Ascending aorta (tissue), 2 donors: ENCODE measurements around the gene CELF2. TPM values are rescaled to one million over a fixed set of nuclear protein-coding genes. Genes with fewer than 3 reads are reported as not detected.

Experiments used
- DNase-seq, 2 donors: peaks; one replicate each; pipeline ENCODE4 v3.0.0-alpha.2; 2019; ENCODE audit warnings: low spot score in 2 of 2
- H3K27ac ChIP-seq, 2 donors: fragments of 200-600 bp; sonication (generic); one replicate each; pipeline ENCODE4 v1.5.1; 2016 to 2017; ENCODE audit warnings: mild to moderate bottlenecking in 1 of 2
- H3K27me3 ChIP-seq: fragments of 200-600 bp; sonication (generic); one replicate; pipeline ENCODE4 v1.5.1; 2017
- H3K36me3 ChIP-seq, 2 donors: fragments of 200-600 bp; sonication (generic); one replicate each; pipeline ENCODE4 v1.5.1; 2016
- H3K4me1 ChIP-seq, 2 donors: fragments of 200-600 bp; sonication (generic); one replicate each; pipeline ENCODE4 v1.5.1; 2016 to 2017; ENCODE audit warnings: mild to moderate bottlenecking in 1 of 2
- H3K4me3 ChIP-seq, 2 donors: fragments of 200-600 bp; sonication (generic); one replicate each; pipeline ENCODE4 v1.5.1; 2016 to 2017; ENCODE audit warnings: mild to moderate bottlenecking in 1 of 2
- H3K9me3 ChIP-seq, 2 donors: fragments of 200-600 bp; sonication (generic); one replicate each; pipeline ENCODE4 v1.5.1; 2016
- CTCF ChIP-seq, 3 experiments: fragments of 200-600 bp in 2 of 3; fragments of 450-650 bp in 1 of 3; sonication (generic) in 2 of 3; IDR thresholded peaks; one replicate each; pipeline ENCODE4 v1.5.1; 2016 to 2019; ENCODE audit warnings: antibody characterized with exemption in 3 of 3, mild to moderate bottlenecking in 1 of 3, moderate library complexity in 1 of 3
- intact Hi-C: fragments of 100-400 bp; cut with DNase I; formaldehyde crosslinking; loops from one replicate; pipeline ENCODE4 v1.15.1; 2023
- total RNA-seq: library from RNA; depleted of rRNA; stranded (reverse); fragments of >200 nt; gene quantifications from one replicate; pipeline ENCODE4 v1.1.0, GENCODE V29; 2016

Gene CELF2
- total RNA-seq, 1 donor from 2014 or later, result 26.6 TPM

DNA sequence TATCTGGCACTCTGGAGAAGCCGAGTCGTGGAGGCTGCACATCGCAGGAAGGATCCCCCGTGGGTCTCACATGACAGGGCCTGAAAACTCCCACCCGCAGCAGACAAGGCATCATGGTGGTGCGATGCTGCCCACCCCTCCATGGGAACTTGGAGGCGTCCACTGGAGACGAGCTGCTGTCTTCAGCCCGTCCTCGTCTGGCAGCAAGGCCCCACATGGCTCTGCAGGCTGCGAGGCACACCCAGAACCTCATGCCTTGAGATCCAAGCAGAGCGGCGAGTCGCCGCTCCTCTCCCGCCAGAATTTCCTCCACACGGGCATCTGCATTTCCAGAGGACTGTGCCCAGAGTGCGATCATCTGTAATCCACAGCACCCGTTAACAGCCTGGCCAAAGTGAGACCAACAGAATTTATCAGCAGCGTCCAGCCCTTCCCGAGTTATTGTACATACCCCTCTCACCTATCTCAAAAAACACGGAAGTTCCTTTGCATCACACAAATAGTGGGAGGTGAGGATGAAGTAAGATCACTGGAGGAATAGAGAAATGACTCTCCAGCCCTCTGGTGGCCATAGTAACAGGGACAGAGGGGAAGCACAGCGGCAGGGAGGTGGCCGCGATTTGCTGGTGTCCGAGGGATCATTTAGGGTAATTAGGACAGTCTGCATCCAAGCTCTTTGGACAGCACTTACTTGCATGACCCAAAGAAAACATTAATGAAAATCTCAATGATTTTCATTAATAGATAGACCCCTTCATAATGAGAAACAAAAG is 301.3 kb downstream of the CELF2 start:
- Histone ChIP-seq H3K27me3 (no peaks in the 10 kb centered on the region), H3K36me3 (peaks cover 34 to 54% of the 10 kb centered on the region in 2 donors), H3K9me3 (no peaks in the 10 kb centered on the region), H3K4me3 (no peak overlapping the region), H3K4me1 (no peaks in the 10 kb centered on the region), H3K27ac (no peak overlapping the region)
- TF ChIP-seq CTCF (IDR thresholded peaks at IDR 0.05), result no peak
- intact Hi-C loops, result no loop called here
- no peak for DNase-seq

- TF ChIP-seq CTCF (IDR thresholded peaks at IDR 0.05), result no peak
- H3K27me3 ChIP-seq, result no peaks in the 10 kb centered on the region
- H3K4me1 ChIP-seq, result no peaks in the 10 kb centered on the region
- H3K9me3 ChIP-seq, result no peaks in the 10 kb centered on the region
- DNase-seq, result no peak
- peaks cover 24 to 44% of the 10 kb centered on the region in 2 donors for H3K36me3 ChIP-seq
- intact Hi-C loops, result no loop called here
- no peak overlapping the region for H3K27ac ChIP-seq
- no peak overlapping the region for H3K4me3 ChIP-seq
Observed at GRCh38 chr10:11319990-11320602, 302.4 kb downstream of the CELF2 start.

GRCh38 chr10:11320809-11321520 is 303.3 kb downstream of the CELF2 start:
- intact Hi-C loops, result no loop called here
- Histone ChIP-seq H3K27ac (no peak overlapping the region), H3K4me3 (no peak overlapping the region), H3K36me3 (peaks cover 20 to 45% of the 10 kb centered on the region in 2 donors), H3K27me3 (no peaks in the 10 kb centered on the region), H3K4me1 (no peaks in the 10 kb centered on the region), H3K9me3 (no peaks in the 10 kb centered on the region)
- TF ChIP-seq CTCF (IDR thresholded peaks at IDR 0.05), result no peak
- DNase-seq, result no peak

DNA sequence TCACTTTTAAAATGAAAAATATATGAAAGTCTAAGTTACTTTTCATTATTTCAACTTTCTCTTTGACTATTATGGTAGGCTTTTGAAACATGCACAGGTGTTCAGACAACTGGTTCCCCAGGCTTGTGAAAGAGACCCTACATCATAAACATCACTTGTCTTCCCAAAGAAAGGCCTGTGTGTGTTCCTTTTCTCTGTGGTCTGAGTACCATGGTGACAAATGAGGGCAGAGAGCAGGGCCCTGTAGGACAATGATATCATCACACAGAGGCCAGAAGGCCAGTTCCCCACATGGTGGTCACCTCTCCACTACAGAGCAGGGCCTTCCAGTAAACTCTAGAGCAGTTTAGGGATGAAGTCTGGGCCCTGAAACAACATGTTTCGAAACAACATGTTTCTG is 305.0 kb downstream of the CELF2 start:
- no peak for TF ChIP-seq CTCF (IDR thresholded peaks at IDR 0.05)
- H3K36me3 ChIP-seq, result peaks cover 15 to 31% of the 10 kb centered on the region in 2 donors

GRCh38 chr10:11324761-11325321 is 307.2 kb downstream of the CELF2 start:
- H3K9me3 ChIP-seq, result no peaks in the 10 kb centered on the region
- H3K27me3 ChIP-seq, result no peaks in the 10 kb centered on the region
- intact Hi-C loops, result no loop called here
- no peak for DNase-seq
- H3K36me3 ChIP-seq, result peaks cover 0 to 16% of the 10 kb centered on the region in 2 donors
- no peak overlapping the region for H3K4me3 ChIP-seq
- peaks cover 7 to 17% of the 10 kb centered on the region in 2 donors for H3K4me1 ChIP-seq
- no peak overlapping the region for H3K27ac ChIP-seq
- TF ChIP-seq CTCF (IDR thresholded peaks at IDR 0.05), result no peak

More for the DNA sequence above, 305.0 kb downstream of the CELF2 start:
- no peak overlapping the region for H3K27ac ChIP-seq
- no peak overlapping the region for H3K4me3 ChIP-seq
- intact Hi-C loops, result no loop called here
- H3K27me3 ChIP-seq, result no peaks in the 10 kb centered on the region
- no peak for DNase-seq
- no peaks in the 10 kb centered on the region for H3K4me1 ChIP-seq
- H3K9me3 ChIP-seq, result no peaks in the 10 kb centered on the region
